Activated CD4-positive, CD25-positive, alpha-beta regulatory T cell treated with anti-CD3 and anti-CD28 coated beads, Interleukin-2, amount 50 U/mL, for 16 hours (primary cell): ENCODE results near the gene SOCS2.
"Not testable (repeated sequence)": the region's sequence is repeated elsewhere in the genome, so short reads cannot be mapped to it uniquely, and the experiment has no call there.

Source experiments
- DNase-seq: peaks from one replicate; pipeline ENCODE4 v3.0.0-alpha.2; 2020; ENCODE audit warnings: low read depth, low spot score

The SOCS2 gene

DNA sequence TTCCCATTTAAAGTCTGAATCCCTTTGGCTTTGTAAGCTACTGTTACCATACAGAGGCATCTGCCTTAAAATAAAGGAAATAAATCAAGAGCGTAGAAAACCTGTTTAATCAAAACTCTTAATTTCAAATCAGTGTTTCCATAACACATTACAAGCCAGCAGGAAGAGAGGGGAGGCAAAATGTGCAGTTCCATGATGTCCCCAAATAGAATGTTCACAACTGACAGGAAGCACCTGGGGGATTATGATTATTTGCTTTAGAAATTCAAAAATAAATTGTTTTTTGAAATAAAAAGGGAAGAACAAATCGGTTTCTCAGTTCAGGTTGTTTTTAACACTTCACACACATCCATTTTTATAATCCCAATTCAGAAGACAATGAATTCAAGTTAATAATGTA is 21.4 kb downstream of the SOCS2 start:
- no peak for DNase-seq

GRCh38 chr12:93594766-93595311 is 22.4 kb downstream of the SOCS2 start:
- DNase-seq, result no peak

GRCh38 chr12:93595351-93595750 is 22.9 kb downstream of the SOCS2 start:
- no peak for DNase-seq

GRCh38 chr12:93597608-93598007 is 25.1 kb downstream of the SOCS2 start:
- DNase-seq, result no peak

- DNase-seq, result no peak
Observed at GRCh38 chr12:93599192-93599591, 26.7 kb downstream of the SOCS2 start.

- no peak for DNase-seq
Observed at GRCh38 chr12:93601591-93601990, 29.1 kb downstream of the SOCS2 start.

DNA sequence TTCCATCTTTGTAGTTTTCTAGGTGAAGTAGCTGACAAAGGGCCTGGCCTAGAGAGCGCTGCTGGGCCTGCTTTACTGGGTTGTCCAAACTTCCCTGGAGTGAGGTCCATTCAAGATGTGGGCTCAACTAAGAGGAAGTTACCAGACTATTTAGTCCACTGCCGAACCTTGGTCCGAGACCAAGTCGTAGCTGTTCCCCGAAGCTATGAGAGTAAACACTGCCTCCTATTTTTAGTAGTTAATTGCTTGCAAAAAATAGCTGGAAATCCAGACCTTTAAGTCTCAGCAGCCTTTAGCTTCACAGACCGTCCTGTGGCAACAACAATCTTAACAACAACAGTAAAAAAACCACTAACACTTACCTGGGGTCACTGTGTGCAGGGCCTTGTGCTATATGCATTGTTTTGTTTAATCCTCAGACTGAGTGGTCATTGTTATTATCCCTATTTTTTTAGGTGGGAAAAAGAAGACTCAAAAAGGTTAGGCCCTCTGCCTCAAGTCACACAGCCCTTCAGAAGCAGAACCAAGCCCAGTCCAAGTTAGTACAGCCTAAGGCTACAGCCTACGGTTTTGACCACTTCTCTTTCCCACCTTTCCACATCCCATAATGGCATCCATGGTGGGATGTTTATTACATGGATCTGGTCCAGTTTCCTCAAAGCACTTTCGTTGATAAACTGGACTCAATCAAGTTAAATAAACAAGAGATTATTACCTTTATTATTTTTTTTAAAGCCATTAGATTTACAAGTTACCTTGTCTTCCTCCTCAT is 30.6 kb downstream of the SOCS2 start:
- no peak for DNase-seq

DNA sequence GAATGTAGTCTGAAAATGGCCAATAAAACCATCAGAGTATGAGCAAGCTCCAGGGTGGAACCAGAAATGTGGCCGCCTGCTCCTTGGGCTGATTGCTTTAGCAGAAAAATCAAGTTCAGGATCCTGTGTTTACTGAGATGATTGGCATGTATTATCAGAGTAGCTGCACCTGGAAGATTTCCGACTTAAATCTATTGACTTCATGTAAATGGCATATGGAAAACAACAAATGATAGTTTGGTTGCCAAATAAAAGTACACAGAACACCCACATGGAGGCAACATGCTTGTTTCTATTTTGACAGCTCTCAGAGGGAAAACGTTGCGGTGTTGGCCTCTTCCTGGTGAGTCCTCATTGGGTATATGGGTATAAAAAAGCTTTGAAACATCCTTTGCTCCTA is 31.3 kb downstream of the SOCS2 start:
- DNase-seq, result no peak

GRCh38 chr12:93608313-93608712 is 35.8 kb downstream of the SOCS2 start:
- no peak for DNase-seq

DNA sequence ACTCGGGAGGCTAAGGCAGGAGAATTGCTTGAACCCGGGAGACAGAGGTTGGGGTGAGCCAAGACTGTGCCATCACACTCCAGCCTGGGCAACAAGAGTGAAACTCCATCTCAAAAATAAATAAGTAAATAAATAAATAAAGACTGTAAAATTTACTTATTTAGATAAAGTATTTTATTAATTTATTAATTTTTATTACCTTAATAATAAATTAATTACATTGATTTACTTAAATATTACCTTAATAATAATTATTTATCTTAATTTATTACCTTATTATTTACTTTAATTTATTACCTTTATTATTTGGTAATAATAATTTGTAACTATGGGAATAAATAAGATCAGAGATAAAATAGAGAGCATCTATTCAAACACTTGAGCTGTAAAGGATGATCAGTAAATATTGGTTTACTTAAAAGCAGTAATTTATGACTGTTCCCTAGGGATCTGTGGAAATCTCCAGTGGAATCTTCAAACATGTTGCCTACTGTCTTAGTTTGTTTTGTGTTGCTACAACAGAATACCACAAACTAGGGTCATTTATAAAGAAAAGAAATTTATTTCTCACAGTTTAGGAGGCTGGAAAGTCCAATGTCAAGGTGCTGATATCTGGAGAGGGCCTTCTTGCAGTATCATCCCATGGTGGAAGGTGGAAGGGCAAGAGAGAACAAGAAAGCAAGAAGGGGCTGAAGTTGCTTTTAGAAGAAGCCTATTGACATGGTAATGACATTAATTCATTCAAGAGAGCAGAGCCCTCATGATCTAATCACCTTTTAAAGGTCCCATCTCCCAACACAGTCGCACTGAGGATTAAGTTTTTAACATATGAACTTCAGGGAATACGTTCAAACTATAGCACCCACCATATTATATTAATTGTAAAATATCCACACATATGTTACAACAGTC is 37.1 kb downstream of the SOCS2 start:
- no peak for DNase-seq

DNA sequence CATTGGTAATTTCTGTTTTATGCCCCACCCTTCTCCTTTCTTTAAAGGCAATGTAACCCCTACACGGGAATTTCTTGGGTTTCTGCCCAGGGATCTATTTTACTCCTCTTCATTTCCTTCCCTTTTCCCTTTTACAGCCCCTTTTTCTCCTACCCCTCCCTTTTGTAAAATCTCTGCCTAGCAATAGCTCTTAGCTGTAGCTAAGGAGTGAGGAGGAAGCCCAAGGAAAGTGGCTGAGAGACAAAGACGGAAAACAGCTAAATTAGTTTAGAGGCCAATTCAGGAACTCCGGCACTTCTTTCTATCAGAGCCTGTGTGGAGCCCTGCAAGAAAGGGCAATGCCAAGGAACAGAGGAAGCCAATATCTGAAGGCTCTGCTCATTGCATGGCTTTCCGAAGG is 40.3 kb downstream of the SOCS2 start:
- DNase-seq, result no peak

- DNase-seq, result no peak
Observed at GRCh38 chr12:93614917-93615596, 42.6 kb downstream of the SOCS2 start.

GRCh38 chr12:93616584-93617101 is 44.2 kb downstream of the SOCS2 start:
- DNase-seq, result no peak

- no peak for DNase-seq
Observed at GRCh38 chr12:93618891-93619410, 46.5 kb downstream of the SOCS2 start.

DNA sequence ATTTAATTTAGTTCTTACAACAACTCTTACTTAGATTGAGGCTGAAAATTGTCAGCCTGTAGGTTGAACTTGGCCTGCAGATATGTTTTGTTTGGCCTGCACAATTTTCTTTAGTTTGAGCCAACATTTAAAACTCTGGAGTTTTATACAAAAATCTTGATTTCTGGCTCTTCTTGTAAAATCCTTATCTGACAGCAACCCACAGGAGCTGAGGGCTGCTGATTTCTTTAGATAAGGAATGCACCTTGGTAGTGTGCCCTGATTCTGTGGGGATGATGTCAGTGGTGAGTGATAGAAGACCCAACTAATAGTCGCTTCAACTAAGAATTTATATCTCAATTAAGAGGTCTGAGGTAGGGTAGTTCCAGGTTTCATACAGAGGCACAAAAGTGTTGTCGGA is 49.5 kb downstream of the SOCS2 start:
- no peak for DNase-seq

- DNase-seq, result no peak
Observed at GRCh38 chr12:93622485-93622884, 50.0 kb downstream of the SOCS2 start.

DNA sequence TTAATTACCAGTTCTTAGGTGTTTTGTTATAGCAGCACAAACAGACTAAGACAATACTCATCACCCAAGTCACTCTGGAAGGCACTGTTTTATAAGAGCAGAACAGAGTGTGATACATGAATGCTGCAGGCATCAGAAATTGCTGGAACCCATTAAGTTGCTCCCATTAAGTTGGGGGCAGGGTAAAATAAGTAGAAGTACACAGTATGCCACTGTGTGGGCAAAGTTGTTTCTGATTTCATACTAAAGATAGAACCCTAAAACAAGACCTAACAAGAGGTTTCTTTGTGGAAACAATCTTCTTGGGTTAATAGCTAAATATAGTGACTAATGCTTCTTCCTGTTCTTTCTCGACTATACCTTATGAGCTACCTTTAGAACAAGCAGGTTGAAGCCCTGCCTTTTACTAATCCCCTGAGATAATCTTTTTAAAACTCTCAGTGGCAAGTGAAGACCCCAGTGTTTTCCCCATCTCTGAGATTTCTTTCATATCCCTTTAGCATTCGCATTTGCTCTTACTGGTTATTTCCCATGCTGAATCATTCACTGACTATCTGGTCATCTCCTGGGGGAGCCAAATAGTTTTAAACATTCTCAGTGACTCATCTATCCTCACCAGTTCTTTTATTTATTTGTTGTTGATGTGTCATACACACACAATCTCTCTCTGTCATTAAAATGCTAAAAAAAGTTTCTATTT is 52.3 kb downstream of the SOCS2 start:
- DNase-seq, result no peak

DNA sequence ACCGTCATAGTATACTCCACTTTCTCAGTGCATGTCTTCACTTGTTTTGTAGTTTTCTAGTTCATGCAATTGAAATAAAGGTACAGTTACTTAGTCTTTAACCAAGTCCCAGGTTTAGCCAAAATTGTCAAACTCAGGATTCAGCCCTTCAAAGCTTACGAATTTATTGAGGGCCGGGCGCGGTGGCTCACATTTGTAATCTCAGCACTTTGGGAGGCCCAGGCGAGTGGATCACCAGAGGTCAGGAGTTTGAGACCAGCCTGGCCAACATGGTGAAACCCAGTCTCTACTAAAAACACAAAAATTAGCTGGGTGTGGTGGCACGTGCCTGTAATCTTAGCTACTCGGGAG is 52.8 kb downstream of the SOCS2 start:
- not testable (repeated sequence) for DNase-seq

DNA sequence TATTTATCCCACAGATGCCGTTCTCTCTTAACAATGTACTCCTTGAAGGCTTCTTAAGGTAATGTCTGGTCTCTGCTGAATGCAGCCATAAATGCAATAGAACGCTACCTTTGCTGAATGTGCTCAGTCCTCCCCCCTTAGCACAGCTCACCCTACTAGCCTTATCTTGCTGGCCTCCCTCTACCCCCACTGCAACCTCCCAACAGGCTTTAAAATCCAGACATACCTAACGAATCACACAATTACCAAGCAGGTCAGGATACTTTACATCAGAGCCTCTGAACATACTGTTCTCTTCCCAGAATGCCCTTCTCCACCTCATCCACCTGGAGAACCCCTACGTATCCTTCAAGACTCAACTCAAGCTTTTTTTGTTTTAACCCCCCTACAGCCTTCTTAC is 53.7 kb downstream of the SOCS2 start:
- no peak for DNase-seq
